ENCODE results near the gene CRMP1. TPM values are rescaled to one million over a fixed set of nuclear protein-coding genes. Genes with fewer than 3 reads are reported as not detected.

CRMP1 gene
- polyA plus RNA-seq (2014; cell fraction: cytosol; rRNA removed), result 236 and 244 TPM in 2 replicates
- 129 and 137 TPM in 2 replicates for polyA plus RNA-seq (2014; cell fraction: nucleus; rRNA removed)

DNA sequence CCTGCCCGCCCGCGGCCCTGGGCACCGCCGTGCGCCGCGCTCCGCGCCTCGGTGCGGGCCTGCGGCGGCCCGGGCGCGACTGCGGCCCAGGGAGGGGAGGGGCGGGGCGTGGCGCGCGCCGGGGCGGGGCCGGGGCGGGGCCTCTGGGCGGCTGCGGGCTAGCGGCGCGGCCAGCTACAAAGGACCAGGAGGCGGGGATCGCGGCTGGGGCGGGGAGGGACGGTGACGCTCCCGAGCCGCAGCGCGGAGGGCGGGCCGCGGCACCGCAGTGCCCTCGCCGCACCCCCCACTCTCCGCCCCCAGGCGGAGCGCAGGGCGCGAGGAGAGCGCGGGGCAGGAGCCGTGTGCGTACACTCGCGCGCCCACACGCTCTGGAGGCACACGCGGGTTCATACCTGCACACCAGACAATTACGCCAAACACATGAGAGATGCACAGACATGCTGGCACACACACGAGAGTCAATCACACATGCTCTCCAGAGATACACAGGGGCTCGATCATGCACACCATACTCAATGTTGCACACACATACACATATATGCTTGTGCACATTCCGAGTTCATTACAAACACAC lies at the start of gene CRMP1:
Gene CRMP1 (minus strand): TSS at position 83 of the 577 bp plus-strand sequence. CDS start 117 bp downstream, outside the sequence.
- DNase-seq (ENCODE audit: low spot score), result peak; percentile 76

DNA sequence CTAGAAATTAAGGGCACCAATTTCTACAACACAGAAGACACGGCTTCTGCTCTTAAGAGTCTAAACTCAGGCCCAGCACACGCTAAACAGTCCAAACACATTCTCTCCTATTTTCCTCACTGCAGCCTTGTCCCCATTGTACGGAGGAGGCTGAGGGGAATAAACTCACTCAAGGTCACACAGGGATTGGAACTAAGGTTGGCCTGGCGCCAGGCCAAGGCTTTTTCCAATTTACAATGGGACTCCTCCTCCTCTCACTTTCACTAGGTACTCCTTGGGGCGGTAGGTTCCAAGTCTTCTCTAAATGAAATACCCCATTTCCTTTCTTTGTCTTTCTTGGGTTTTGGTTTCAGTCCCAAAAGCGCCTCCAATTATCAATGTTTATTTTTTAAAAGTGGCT lies 48.7 kb upstream of the CRMP1 start:
- no peak for DNase-seq (ENCODE audit: low spot score)

DNA sequence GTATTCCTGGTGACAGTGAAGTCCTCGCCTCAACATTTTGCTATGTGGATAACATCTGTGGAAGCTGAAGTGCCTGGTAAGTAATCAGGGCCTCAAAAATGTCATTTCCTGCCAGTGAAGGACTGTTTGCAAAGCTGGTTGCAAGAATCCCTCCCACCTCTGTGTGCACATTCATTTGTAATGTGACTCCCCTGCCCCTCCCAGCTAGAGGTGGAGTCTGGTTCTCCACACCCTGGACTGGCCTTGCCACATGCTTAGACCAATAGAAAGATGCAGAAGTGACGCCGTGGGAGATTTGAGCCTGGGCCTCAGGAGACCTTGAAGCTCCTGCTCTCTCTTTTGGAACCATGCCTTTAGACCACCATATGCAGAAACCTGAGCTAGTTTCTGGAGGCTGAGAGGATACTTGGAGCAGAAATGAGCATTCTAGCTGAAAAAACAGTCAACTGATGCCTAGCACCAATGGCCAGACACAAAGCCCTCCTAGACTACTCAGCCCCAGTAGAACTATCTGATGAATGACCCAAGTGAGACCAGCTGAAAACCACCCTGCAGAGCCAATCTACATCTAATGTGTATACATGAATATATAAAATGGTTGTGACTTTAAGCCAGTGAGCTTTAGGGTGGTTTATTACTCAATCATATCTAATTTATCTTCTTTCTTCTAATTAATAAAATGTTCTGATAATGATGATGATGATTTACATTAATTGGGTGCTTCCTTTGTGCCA lies 47.8 kb upstream of the CRMP1 start:
- peak; percentile 64 for DNase-seq (ENCODE audit: low spot score)

DNA sequence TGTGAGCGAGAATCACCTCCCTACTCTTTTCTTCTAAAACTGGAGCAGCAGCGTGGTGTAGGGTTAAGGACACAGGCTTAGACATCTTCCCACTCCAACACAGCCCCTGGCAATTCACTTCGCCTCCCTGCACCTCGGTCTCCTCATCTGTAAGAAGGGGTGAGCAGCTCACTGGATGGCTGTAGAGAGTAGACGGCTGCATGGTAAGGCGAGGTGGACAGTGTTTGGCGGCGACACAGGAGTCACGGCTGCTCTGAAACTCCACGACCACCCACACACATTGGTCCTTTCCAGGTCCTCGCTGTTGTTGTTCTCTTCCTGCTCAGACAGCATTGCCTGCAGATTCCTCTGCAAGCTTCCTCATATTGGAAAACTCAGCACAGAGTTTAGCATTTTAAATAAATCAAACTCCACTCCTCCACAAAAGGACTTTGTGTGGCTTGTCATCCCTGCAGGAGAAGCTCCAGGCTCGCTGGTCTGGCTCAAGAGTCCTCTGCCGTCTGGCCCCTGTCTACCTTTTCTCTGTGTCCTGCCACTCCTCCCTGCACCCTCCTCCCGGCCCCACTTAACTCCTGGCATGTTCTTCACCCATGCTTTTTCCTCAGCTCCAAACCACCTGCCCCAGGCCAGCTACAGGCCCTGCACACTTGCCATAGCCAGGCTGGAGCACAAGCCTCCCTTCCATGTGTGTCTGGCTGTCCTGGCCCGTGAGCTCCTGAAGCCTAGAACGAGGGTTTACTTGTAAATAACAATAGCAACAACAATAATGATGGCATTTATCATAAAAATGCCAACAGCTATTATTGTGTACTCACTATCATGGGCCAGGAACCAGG lies 41.3 kb upstream of the CRMP1 start:
- DNase-seq (ENCODE audit: low spot score), result no peak

DNA sequence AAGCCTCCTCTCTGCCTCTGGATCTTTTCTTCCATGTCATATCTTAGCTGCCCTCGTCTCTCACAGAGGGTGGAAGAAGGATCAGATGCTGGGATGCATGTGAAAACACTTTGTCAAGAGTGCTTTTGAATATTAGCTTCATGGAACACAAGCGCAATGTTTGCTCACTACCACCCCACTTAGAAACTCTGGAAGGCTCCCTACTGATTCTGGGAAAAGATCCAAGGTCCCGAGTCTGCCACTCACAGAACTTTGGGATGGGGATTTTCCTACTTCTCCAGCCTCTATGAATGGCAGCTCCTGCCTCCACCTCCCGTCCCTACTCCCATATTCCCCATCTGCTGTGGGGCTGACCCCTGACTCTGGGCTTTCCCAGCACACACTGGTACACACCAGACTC lies 40.2 kb upstream of the CRMP1 start:
- no peak for DNase-seq (ENCODE audit: low spot score)

DNA sequence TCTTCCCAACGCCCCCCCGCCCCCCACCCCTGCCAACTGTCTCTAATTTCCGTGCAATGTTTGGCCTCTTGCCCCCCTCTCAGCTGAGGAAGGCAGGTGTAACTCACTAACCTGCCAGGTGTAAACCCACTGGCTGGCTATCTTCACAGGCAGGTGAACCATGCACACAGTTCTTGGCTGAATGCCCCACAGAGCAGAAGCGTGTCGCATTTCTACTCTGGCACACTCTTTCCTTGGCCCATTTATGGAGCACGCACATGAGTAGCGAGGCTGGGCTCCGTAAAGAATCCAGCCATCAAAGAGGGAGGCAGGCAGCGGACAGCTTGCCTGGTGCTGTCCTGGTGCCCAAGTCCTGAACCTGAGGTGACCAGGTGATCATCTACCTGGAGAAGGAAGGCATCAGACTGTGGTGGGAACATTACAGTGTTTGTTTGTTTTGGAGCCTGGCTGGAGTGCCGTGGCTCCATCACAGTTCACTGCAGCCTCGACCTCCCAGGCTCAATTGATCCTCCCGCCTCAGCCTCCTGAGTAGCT lies 39.2 kb upstream of the CRMP1 start:
- DNase-seq (ENCODE audit: low spot score), result no peak

DNA sequence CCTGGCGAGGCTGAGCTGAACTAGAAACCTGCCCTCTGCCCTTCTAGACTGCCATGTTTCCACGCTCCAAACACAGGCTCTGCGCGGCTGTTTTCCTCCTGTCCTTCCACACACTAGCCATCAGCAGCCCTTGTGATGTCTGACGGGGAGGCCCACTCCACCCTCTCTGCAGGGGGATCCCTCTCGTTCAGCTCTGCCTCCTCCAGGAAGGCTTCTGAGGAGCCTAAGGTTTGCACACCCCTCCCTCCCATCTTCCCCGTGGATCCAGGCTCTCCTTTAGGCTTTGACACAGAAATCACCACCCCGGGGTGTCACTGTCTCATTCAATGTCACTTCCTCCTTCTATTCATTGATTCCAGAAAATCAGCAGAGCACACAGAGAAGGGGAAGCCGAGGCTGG lies 38.6 kb upstream of the CRMP1 start:
- no peak for DNase-seq (ENCODE audit: low spot score)

DNA sequence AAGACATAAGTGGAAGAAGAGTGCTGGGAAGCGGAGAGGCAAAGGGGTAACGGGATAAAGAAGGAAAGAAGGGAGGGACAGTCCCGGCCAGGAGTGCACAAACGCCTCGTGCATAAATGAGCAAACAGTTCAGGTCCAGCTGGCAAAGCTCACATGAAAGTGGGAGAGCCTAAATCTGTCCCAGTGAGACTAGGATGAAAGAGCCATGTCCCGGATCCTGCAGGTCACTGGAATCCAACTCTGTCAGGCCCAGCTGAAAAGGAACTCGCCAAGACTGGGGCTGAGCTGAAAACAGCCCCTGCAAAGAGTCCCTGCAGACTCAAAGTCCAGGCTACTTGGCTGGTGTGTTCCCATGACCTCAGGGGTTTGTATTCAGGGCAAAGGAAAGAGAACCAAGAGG lies 38.0 kb upstream of the CRMP1 start:
- no peak for DNase-seq (ENCODE audit: low spot score)

DNA sequence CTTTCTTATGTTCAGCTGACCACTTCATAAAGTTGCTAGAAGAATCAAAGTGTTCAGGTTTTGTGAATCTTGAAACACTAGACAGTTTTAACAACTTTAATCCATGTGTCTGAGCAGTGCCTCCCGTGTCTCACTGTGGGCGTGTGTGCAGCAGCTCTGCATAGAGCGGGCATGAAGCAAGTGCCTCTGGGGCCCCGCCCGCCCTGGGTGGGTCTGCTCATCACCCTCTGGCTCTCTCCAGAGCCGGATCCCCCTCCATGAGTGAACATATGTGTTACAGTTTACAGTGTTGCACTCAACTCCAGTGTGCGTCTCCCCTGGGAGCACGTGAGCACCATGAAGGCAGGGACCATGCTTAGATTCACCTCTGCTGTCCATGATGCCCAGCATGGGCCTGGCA lies 37.6 kb upstream of the CRMP1 start:
- no peak for DNase-seq (ENCODE audit: low spot score)

DNA sequence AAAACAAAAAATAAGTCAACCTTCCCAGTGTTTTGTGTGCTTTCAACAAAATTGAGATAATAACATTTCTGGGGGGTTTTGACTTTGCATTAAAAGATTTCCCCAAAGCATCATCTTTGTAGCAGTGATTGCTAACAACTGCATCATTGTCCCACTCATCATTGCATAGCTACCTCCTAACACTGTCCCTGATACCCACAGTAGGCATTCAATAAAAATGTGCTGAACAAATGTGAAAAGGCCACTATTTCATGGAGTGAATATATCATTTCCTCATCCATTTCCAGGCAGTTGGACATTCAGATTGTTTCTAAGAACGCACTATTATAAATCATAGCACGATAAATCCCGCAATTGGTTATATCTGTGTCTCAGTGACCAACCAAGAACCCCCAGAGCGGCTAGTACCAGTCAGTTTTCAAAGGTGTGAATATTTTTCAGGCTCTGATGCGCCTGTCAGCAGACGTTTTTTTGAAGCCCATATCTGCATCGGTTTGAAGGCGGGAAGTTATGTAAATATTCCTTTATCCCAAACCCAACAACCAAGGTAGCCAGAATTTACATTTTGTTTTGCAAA lies 36.0 kb upstream of the CRMP1 start:
- DNase-seq (ENCODE audit: low spot score), result no peak

DNA sequence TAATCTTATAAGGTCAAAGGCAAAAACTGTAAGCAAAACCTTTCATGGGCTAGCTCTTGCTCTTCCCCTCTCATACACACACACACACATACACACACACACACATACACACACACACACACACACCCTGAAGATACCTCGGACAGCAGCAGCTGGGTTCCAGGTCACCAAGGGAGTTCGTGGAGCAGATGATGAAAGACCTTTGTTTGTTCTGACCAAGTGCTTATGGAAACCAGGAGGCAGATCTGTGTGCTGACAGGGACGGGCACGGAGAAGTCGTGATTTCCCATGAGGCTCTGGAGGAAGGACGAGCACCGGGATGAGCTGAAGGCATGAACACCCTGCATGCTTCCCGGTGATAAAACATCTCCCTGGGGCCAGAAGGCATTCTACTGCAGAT lies 35.4 kb upstream of the CRMP1 start:
- no peak for DNase-seq (ENCODE audit: low spot score)

DNA sequence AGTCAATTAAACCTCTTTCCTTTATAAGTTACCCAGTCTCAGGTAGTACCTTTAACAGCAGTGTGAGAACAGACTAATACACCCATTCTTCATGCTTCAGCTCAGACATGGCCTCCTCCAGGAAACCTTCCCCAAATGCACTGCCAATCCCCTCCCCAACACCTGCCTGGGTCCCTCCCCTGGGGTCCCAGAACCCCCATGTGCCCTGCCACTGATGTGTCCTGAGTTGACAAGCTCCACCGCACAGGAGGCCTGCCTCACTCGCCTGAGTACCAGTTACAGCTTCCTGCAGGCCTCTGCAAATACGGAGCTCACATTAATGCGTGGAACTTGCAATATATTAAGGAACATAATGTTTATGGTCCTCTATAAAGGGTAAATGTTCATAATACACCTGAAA lies 34.9 kb upstream of the CRMP1 start:
- DNase-seq (ENCODE audit: low spot score), result no peak

DNA sequence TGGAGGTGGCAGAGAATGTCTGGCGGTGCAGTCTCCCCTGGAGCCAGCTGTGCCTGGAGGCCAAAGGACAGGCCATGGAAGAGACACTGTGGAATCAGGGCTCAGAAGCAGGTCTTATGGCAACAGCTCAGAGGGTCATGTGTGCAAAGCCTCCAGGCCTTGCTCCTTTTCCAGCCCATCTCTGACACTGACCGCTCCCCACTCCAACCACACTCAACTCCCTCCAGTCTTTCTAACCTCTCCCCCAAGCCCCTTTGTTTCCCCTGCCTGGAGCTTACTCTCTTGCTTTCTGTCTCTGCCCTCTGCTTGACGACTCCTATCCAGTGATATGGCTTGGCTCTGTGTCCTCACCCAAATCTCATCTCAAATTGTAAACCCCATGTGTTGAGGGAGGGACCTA lies 34.2 kb upstream of the CRMP1 start:
- no peak for DNase-seq (ENCODE audit: low spot score)

DNA sequence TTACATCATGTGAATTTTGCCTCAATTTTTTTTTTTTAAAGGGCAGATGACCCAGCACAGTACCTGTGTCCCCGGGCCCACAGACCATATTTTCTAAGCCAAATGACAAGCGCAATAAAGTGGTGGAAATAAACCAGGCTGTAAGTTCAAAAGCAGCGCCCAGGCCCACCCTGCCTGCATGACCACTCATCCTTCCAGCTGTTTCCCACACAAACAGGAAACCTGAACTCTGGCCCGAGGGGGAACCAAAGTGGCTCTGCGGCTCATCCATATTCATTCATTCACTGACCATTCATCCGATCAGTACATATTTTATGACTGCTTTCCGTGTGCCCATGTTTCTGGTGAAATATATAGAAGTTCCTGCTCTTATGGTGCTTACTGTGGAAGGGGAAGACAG lies 33.7 kb upstream of the CRMP1 start:
- no peak for DNase-seq (ENCODE audit: low spot score)

DNA sequence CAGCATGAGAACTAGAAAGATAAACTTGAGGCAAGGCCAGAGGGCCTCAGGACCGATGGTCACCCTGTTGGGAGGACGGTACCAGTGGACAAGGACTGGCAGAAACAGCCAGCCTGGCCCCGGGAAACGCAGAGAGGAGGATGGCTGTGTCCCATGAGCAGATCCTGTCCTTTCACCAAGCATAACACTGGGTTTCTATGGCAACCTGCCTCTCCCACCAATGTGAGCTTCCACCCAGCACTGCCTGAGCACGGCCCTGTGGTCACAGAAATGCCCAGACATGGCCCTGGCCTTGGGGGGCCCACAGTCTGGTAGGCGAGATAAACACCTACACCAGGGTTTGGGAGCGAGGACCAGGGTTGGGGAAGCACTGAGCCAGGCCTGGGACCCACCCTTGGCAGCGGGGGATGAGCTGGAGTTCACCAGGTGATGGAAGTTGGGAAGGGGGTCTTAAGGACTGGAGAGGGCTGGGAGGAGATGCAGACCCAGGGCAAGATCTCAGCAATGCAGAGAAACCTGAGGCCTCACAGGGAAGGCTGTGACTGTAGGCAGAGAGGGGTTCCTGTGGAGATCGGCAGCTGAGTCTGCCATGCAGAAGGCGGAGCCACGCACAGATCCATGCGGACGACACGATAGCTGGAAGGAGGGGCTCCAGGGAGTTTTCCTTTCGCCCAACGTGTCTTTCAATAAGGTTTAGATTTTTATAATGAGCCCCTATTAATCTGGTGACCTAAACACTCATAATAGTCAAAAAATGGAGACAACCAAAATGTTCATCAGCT lies 32.7 kb upstream of the CRMP1 start:
- no peak for DNase-seq (ENCODE audit: low spot score)

DNA sequence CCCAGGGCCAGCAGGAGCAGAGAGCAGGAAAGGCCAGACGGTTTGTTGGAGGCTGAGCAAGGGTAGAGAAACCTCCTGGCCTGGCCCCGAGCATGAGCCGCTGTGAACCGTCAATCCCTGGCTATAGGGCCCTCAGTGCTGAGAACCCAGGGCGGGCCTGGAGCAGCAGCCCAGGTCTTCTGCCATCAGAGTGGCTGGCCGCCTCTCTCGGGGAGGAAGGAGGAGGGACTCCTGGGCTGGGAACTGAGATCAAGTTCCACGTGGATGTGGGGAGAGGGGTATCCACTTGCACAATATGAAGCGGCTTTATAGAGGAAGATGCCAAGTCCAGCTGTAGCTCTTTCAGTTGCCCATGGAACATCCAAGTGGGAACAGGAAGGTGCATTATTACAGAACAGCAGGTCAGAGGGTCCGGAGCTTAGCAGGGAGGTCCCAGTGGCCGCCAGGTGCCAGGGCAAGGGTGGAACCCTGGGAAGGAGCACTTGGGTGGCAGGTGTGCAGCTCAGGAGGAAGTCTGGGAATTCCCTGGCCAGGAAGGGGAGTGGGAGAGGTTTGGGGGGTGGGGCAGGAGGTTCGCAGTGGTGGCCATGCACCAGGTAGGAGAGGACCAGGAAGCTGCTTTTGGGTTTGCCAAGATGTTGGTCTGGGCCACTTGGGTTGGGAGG lies 31.7 kb upstream of the CRMP1 start:
- no peak for DNase-seq (ENCODE audit: low spot score)

DNA sequence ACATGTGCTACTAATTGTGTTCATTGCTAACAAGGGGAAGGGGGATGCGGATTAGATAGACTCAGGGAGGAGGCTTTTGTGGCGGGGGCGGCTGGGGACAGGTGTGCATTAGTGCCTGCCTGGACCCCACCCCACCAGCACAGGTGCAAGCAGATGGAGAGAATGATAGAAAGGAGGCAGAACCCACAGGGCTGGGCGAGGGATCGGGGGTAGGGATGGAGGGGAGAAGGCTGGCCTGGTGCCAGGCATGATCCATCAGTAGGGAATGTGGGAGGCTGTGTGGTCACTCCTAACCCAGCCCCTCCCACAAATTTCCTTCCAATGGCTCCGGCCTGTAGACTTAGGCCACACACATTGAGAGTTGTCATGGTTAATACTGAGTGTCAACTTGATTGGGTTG lies 30.5 kb upstream of the CRMP1 start:
- no peak for DNase-seq (ENCODE audit: low spot score)

DNA sequence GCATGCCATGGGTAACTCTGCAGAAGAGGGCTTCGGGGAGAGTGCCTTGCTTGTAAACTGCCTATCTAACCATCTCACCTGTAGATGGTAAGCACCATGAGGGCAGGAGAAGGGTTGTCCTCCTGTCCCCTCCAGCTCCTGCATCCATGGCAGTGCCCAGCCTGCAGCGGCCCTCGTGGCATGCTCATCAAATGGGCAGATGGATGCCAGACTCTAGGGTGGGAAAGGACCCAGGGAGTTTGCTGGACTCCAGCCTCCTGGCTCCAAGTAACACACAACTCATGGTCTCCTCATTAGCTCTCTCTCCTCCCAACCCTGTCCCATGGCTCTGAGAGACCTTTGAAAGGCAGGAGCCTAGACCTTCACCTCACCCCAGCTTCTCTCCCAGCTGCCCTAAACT lies 29.7 kb upstream of the CRMP1 start:
- no peak for DNase-seq (ENCODE audit: low spot score)

DNA sequence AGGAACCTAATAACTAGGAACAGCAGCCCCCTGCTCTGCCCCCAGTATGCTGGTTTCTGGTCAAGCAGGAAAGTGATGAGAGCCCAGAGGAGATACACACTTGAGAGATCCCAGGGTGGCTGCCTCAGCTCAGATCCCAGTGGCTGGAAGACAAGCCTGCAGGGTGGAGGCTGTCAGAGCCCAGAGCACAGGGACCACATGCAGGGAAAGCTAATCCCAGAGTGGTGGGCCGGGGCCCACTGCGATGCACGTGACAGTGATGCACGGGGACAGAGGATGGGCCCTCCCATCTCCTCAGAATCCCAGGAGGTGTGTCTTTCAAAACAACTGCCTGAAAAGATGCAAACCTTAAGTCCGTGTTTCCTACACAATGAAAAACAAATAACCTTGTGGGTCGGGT lies 29.1 kb upstream of the CRMP1 start:
- DNase-seq (ENCODE audit: low spot score), result no peak

All from SK-N-DZ (cell line).